Spleen (tissue), 7 donors: Measurements from ENCODE around the gene PROM2.

Experiments used
- POLR2A ChIP-seq, 3 donors: fragments of 450-650 bp; IDR thresholded peaks; one replicate each; pipeline ENCODE4 v1.5.1; 2017; ENCODE audit warnings: antibody characterized with exemption in 3 of 3, mild to moderate bottlenecking in 1 of 3
- TF ChIP-seq, protein P1 (sequence below), 11 experiments: fragments of 200-600 bp in 7 of 11; fragments of 450-650 bp in 4 of 11; sonication (generic) in 4 of 11; IDR thresholded peaks in 8 of 11; conservative IDR thresholded peaks in 3 of 11; 1 replicate in 7 of 11; 2 replicates in 4 of 11; pipeline versions ENCODE4 v1.4.0 to v1.8.0; 2016 to 2021; ENCODE audit warnings: antibody characterized with exemption in 11 of 11, inconsistent platforms in 4 of 11, mild to moderate bottlenecking in 1 of 11
- donor health status: DM: no; HTN: no; CAD: no; lungs with moderate emphysema.
- donor health status: DM: no; HTN: no; CAD: no.
- donor health status: DM: no; HTN: no; CAD: no.

DNA sequence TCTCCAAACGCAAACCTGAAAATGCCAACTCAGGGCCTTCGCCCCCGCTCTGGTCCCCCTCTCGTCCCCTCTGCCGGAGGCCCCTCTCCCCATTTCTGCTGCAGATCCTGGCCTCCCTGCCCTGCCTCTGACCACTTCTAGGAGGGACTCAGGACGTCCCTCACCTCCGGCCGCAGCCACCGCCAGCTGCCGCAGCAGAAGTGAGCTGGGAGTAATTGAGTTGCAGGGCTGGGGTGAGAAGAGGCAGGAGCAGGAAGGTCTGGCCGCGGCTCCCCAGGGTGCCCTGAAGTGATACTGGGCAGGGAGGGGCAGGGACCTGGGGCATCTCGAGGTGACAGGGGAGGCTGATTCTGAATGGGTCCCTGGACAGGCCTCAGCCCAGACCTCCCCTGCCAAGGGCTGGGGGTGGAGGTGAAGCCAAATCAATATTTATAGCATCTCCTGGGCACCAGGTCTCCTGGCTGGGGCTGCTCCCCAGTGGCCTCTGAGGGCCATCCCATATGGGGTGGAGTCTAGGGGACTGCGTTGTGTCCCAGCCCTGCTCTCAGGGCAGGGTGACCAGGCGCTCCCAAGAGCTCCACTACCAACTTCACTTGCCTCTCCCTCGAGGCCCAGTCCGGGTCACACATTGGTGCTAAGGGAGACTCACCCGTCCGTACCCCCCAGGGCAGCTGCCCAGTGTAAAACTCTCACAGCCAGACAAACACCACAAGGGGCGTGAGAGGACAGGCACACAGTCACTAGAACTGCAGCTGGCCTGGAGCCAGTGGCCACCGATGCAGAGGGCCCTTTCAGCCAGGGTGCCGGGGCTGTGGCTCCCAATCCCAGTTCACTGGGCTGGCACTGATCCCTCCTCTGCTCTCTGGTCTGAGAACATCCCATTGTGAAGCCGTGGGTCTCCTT lies 55.9 kb downstream of the PROM2 start:
- TF ChIP-seq, protein P1, sequence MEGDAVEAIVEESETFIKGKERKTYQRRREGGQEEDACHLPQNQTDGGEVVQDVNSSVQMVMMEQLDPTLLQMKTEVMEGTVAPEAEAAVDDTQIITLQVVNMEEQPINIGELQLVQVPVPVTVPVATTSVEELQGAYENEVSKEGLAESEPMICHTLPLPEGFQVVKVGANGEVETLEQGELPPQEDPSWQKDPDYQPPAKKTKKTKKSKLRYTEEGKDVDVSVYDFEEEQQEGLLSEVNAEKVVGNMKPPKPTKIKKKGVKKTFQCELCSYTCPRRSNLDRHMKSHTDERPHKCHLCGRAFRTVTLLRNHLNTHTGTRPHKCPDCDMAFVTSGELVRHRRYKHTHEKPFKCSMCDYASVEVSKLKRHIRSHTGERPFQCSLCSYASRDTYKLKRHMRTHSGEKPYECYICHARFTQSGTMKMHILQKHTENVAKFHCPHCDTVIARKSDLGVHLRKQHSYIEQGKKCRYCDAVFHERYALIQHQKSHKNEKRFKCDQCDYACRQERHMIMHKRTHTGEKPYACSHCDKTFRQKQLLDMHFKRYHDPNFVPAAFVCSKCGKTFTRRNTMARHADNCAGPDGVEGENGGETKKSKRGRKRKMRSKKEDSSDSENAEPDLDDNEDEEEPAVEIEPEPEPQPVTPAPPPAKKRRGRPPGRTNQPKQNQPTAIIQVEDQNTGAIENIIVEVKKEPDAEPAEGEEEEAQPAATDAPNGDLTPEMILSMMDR (IDR thresholded peaks at IDR 0.05 in 8 of 11, conservative IDR thresholded peaks at IDR 0.05 in 3 of 11) = no peak
- TF ChIP-seq POLR2A (IDR thresholded peaks at IDR 0.05) = no peak
